AG10803 (cell line): Measurements from ENCODE around the gene NUP98.
A peak's percentile ranks its signal among the peaks of the same experiment; 100 is the strongest.

Source experiments
- DNase-seq: peaks from one replicate; pipeline ENCODE4 v3.0.0; 2010; ENCODE audit warnings: low read depth
- H3K4me3 ChIP-seq: 2 replicates; pipeline ENCODE4 v1.5.1; 2011; ENCODE audit warnings: mild to moderate bottlenecking, low read length, control low read depth
- CTCF ChIP-seq: conservative IDR thresholded peaks from 2 replicates; pipeline ENCODE4 v1.5.1; 2011; ENCODE audit warnings: mild to moderate bottlenecking, low read length, control low read depth, inconsistent platforms

Gene NUP98

GRCh38 chr11:3638513-3638912 is 158.8 kb downstream of the NUP98 start:
- no peak overlapping the region for H3K4me3 ChIP-seq
- TF ChIP-seq CTCF, result no peak
- no peak for DNase-seq

- no peak for TF ChIP-seq CTCF
- no peak for DNase-seq
- H3K4me3 ChIP-seq, result no peak overlapping the region
Measured at GRCh38 chr11:3637201-3637600, 160.2 kb downstream of the NUP98 start.

- no peak for TF ChIP-seq CTCF
- DNase-seq, result no peak
- H3K4me3 ChIP-seq, result no peak overlapping the region
Measured at GRCh38 chr11:3635641-3636375, 161.5 kb downstream of the NUP98 start.

GRCh38 chr11:3632070-3632660 is 165.2 kb downstream of the NUP98 start:
- H3K4me3 ChIP-seq, result no peak overlapping the region
- DNase-seq, result no peak
- TF ChIP-seq CTCF, result no peak

- TF ChIP-seq CTCF, result no peak
- no peak for DNase-seq
- H3K4me3 ChIP-seq, result no peak overlapping the region
Measured at GRCh38 chr11:3631331-3631730, 166.0 kb downstream of the NUP98 start.

- no peak for TF ChIP-seq CTCF
- H3K4me3 ChIP-seq, result no peak overlapping the region
- DNase-seq, result peak; percentile 54
Measured at GRCh38 chr11:3627291-3627690, 170.1 kb downstream of the NUP98 start.
